ENCODE results near the gene COL6A2.

The COL6A2 gene

DNA sequence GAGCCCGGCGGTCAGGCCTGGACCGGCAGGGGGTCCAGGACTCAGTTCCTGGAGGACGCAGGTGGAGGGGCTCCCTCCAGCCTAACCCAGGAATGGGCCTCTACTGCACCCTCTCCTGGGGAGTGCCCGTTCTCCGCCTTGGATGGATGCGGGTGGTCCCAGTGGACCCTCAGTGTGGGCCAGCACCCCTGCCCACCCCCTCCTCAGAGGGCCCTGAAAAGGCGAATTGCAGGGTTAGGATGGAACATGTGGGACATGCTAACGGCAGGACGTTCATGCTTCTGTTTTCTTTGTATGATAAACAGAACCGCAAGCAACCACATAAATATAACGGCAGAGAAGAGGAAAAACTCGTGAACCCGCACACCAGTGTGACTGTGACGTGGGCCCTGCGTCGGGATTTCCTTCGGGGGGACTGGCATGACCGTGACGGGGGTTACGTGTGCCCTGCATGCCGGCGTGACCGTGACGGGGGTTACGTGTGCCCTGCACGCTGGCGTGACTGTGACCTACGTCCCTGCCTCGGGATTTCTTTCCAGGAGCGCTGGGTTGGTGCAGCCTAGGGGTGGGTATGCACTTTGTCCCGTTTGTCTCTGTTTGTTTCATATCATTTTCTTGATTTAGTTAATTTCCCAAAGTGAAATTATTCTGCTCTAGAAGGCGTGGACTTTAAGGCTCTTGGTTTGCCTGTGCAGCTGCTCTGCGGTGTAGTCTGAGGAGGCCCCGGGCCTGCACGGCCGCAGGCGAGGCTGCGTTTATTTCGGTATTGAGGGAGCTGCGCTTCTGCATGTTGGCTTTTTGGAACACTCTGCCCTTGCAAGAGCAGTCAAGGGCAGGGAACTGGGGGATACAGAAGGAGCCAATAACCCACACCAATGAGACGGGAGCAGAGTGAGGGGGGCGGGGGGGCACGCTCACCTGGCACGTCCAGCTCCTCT, 54.3 kb downstream of the COL6A2 start:
- no peaks in the 10 kb centered on the region for H3F3A ChIP-seq (ENCODE audit: control insufficient read depth, insufficient read depth)
- no peak overlapping the region for H3K27ac ChIP-seq (ENCODE audit: low read depth, low read length)
- no peaks in the 10 kb centered on the region for H3K9me2 ChIP-seq (replicated peaks; ENCODE audit: control insufficient read depth, low read length)
- no peaks in the 10 kb centered on the region for H3K36me3 ChIP-seq (ENCODE audit: control insufficient read depth, low read length)
- TF ChIP-seq, protein P1, sequence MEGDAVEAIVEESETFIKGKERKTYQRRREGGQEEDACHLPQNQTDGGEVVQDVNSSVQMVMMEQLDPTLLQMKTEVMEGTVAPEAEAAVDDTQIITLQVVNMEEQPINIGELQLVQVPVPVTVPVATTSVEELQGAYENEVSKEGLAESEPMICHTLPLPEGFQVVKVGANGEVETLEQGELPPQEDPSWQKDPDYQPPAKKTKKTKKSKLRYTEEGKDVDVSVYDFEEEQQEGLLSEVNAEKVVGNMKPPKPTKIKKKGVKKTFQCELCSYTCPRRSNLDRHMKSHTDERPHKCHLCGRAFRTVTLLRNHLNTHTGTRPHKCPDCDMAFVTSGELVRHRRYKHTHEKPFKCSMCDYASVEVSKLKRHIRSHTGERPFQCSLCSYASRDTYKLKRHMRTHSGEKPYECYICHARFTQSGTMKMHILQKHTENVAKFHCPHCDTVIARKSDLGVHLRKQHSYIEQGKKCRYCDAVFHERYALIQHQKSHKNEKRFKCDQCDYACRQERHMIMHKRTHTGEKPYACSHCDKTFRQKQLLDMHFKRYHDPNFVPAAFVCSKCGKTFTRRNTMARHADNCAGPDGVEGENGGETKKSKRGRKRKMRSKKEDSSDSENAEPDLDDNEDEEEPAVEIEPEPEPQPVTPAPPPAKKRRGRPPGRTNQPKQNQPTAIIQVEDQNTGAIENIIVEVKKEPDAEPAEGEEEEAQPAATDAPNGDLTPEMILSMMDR (IDR thresholded peaks at IDR 0.05; ENCODE audit: low read depth, low read length, poor library complexity, severe bottlenecking): no peak
- TF ChIP-seq EZH2phosphoT487 (IDR thresholded peaks at IDR 0.05; ENCODE audit: borderline replicate concordance, low read length): no peak
- H3K4me2 ChIP-seq (ENCODE audit: low read length): no peak overlapping the region
- H3K27me3 ChIP-seq (ENCODE audit: control insufficient read depth, low read length): no peaks in the 10 kb centered on the region
- H4K20me1 ChIP-seq (ENCODE audit: control insufficient read depth, insufficient read depth, low read depth, low read length): no peaks in the 10 kb centered on the region
- no peaks in the 10 kb centered on the region for H3K79me2 ChIP-seq (ENCODE audit: control insufficient read depth, low read length)
- H3K4me3 ChIP-seq (ENCODE audit: low read length): no peak overlapping the region
- no peaks in the 10 kb centered on the region; the same call in 1 of the 2 replicates for H3K4me1 ChIP-seq (ENCODE audit: control insufficient read depth, low read length)
- no peaks in the 10 kb centered on the region for H3K9me3 ChIP-seq (ENCODE audit: control insufficient read depth, insufficient read depth, low read length)

DNA sequence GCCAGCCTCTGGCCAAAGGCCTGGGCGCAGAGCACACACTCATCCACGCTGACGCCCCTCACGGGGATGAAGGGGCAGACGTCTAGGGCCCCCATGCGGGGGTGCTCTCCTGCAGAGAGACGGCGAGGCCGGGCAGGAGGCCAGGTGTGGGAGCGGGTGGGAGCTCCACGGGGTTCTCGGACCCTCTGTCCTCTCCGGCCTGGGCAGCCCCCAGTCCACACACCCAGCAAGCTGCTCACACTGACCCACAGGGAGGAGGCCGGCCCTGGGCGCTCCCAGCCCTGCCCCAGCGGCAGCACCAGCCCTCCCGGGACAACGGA, 55.0 kb downstream of the COL6A2 start:
- no peak overlapping the region for H3K4me2 ChIP-seq (ENCODE audit: low read length)
- H3K4me1 ChIP-seq (ENCODE audit: control insufficient read depth, low read length): no peaks in the 10 kb centered on the region; the same call in 1 of the 2 replicates

DNA sequence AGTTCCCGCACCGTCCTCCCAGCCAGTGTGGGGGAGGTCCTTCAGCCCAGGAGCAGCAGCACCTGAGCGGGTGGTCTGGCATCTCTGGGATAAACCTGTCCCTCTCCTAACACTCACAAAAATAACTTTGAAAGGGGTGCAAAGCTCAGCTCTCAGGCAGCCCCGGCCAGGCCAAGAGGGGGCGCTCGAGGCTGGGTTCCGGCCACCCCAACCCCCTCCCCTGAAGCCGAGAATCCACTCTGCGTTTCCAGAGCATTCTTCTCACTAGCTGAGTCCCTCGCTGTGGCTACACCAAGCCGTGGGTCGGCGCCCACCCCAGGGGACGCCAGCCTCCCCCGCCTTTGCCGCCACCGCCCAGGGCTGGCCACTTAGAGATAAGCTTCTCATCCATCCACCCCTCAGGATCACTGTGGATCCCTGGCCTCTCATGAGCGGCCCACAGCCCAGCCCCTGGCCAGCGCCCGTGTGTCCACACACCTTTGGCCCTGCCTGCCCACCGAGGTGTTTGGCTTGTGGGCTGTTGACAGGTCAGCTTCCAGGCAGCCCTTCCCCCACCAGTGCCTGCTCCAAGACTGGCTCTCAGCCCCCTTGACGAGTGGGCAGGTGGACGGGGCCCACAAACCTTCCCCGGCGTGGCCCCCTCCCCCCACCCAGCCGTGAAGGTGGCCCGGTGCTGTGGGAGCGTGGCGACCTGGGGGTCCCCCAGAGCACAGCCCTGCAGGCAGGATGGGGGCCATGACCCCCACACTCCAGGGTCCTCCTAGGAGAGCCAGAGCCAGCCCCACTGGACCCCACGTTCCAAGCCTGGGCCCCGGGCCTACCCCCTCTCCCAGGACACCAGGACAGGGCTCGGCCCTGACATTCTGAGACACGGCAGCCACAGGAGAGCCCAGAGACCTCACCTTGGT, 55.6 kb downstream of the COL6A2 start:
- H4K20me1 ChIP-seq (ENCODE audit: control insufficient read depth, insufficient read depth, low read depth, low read length): no peaks in the 10 kb centered on the region
- no peak overlapping the region for H3K4me3 ChIP-seq (ENCODE audit: low read length)
- H3K27ac ChIP-seq (ENCODE audit: low read depth, low read length): no peak overlapping the region
- H3K27me3 ChIP-seq (ENCODE audit: control insufficient read depth, low read length): no peaks in the 10 kb centered on the region
- H3K9me3 ChIP-seq (ENCODE audit: control insufficient read depth, insufficient read depth, low read length): no peaks in the 10 kb centered on the region
- no peaks in the 10 kb centered on the region for H3K79me2 ChIP-seq (ENCODE audit: control insufficient read depth, low read length)
- TF ChIP-seq EZH2phosphoT487 (IDR thresholded peaks at IDR 0.05; ENCODE audit: borderline replicate concordance, low read length): no peak
- TF ChIP-seq, protein P1 (IDR thresholded peaks at IDR 0.05; ENCODE audit: low read depth, low read length, poor library complexity, severe bottlenecking): peak; percentile 80
- no peaks in the 10 kb centered on the region for H3K36me3 ChIP-seq (ENCODE audit: control insufficient read depth, low read length)
- peak overlapping the region; percentile 25; the same call in 1 of the 2 replicates for H3K4me2 ChIP-seq (ENCODE audit: low read length)
- no peaks in the 10 kb centered on the region; the same call in 1 of the 2 replicates for H3K4me1 ChIP-seq (ENCODE audit: control insufficient read depth, low read length)
- H3K9me2 ChIP-seq (replicated peaks; ENCODE audit: control insufficient read depth, low read length): no peaks in the 10 kb centered on the region
- no peaks in the 10 kb centered on the region for H3F3A ChIP-seq (ENCODE audit: control insufficient read depth, insufficient read depth)

More for the DNA sequence above, 55.0 kb downstream of the COL6A2 start:
- Histone ChIP-seq H3F3A (ENCODE audit: control insufficient read depth, insufficient read depth) (no peaks in the 10 kb centered on the region), H3K27ac (ENCODE audit: low read depth, low read length) (no peak overlapping the region), H4K20me1 (ENCODE audit: control insufficient read depth, insufficient read depth, low read depth, low read length) (no peaks in the 10 kb centered on the region), H3K9me2 (replicated peaks; ENCODE audit: control insufficient read depth, low read length) (no peaks in the 10 kb centered on the region), H3K27me3 (ENCODE audit: control insufficient read depth, low read length) (no peaks in the 10 kb centered on the region), H3K4me3 (ENCODE audit: low read length) (no peak overlapping the region), H3K36me3 (ENCODE audit: control insufficient read depth, low read length) (no peaks in the 10 kb centered on the region), H3K79me2 (ENCODE audit: control insufficient read depth, low read length) (no peaks in the 10 kb centered on the region), H3K9me3 (ENCODE audit: control insufficient read depth, insufficient read depth, low read length) (no peaks in the 10 kb centered on the region)
- TF ChIP-seq EZH2phosphoT487 (IDR thresholded peaks at IDR 0.05; ENCODE audit: borderline replicate concordance, low read length): no peak
- TF ChIP-seq, protein P1 (IDR thresholded peaks at IDR 0.05; ENCODE audit: low read depth, low read length, poor library complexity, severe bottlenecking): no peak

Data from DOHH2 (cell line).